MM.1S (cell line): ENCODE measurements around the gene EMP3.

ENCODE experiments used
- DNase-seq: peaks from one replicate; pipeline ENCODE4 v3.0.0-alpha.2; 2015
- H2AFZ ChIP-seq: fragments of 300-600 bp; sonication (generic); 2 replicates; pipeline ENCODE4 v1.6.0; 2016; ENCODE audit warnings: antibody characterized with exemption, low read length
- H3F3A ChIP-seq: fragments of 300-600 bp; sonication (generic); 2 replicates; pipeline ENCODE4 v1.6.1; 2016; ENCODE audit warnings: mild to moderate bottlenecking, antibody characterized with exemption, low read length, moderate library complexity, mixed read lengths; ENCODE audit not compliant: insufficient read depth
- H3K27ac ChIP-seq: fragments of 300-600 bp; sonication (generic); 2 replicates; pipeline ENCODE4 v1.5.1; 2016; ENCODE audit warnings: mild to moderate bottlenecking, low read length
- H3K27me3 ChIP-seq: fragments of 300-600 bp; sonication (generic); replicated peaks from 2 replicates; pipeline ENCODE4 v1.6.0; 2016; ENCODE audit warnings: low read length; ENCODE audit not compliant: insufficient read depth
- H3K36me3 ChIP-seq: fragments of 300-600 bp; sonication (generic); replicated peaks from 2 replicates; pipeline ENCODE4 v1.6.1; 2016; ENCODE audit warnings: mild to moderate bottlenecking, low read length, mixed read lengths; ENCODE audit not compliant: insufficient read depth
- H3K4me1 ChIP-seq: fragments of 300-600 bp; sonication (generic); 2 replicates; pipeline ENCODE4 v1.6.1; 2016; ENCODE audit warnings: low read length, mixed read lengths
- H3K4me2 ChIP-seq: fragments of 300-600 bp; sonication (generic); 2 replicates; pipeline ENCODE4 v1.6.0; 2016; ENCODE audit warnings: low read depth, low read length
- H3K4me3 ChIP-seq: fragments of 300-600 bp; sonication (generic); 2 replicates; pipeline ENCODE4 v1.5.1; 2016; ENCODE audit warnings: low read length, mixed read lengths
- H3K79me2 ChIP-seq: fragments of 300-600 bp; sonication (generic); 2 replicates; pipeline ENCODE4 v1.6.1; 2016; ENCODE audit warnings: mixed run types, low read length, mixed read lengths
- H3K9ac ChIP-seq: fragments of 300-600 bp; sonication (generic); 2 replicates; pipeline ENCODE4 v1.6.1; 2016; ENCODE audit warnings: low read length, mixed read lengths
- H3K9me2 ChIP-seq: fragments of 300-600 bp; sonication (generic); replicated peaks from 2 replicates; pipeline ENCODE4 v1.6.1; 2016; ENCODE audit warnings: mild to moderate bottlenecking, low read length, mixed read lengths; ENCODE audit not compliant: insufficient read depth
- H3K9me3 ChIP-seq: fragments of 300-600 bp; sonication (generic); replicated peaks from 2 replicates; pipeline ENCODE4 v1.6.1; 2016; ENCODE audit warnings: mild to moderate bottlenecking, low read length, mixed read lengths; ENCODE audit not compliant: insufficient read depth
- H4K20me1 ChIP-seq: fragments of 300-600 bp; sonication (generic); 2 replicates; pipeline ENCODE4 v1.6.1; 2016; ENCODE audit warnings: mild to moderate bottlenecking, low read length, moderate library complexity, mixed read lengths; ENCODE audit not compliant: insufficient read depth
- EZH2 ChIP-seq: fragments of 300-600 bp; sonication (generic); optimal IDR thresholded peaks from 2 replicates; pipeline ENCODE3; 2017; ENCODE audit warnings: low read depth, mild to moderate bottlenecking, antibody characterized with exemption, low read length, mixed read lengths
- EZH2phosphoT487 ChIP-seq: fragments of 300-600 bp; sonication (generic); IDR thresholded peaks from 2 replicates; pipeline ENCODE4 v1.6.1; 2018; ENCODE audit warnings: antibody characterized with exemption, low read length
- TF ChIP-seq, protein P1 (sequence below): fragments of 300-600 bp; sonication (generic); IDR thresholded peaks from 2 replicates; pipeline ENCODE4 v1.5.1; 2016; ENCODE audit warnings: antibody characterized with exemption, low read length, mixed read lengths

The EMP3 gene

DNA sequence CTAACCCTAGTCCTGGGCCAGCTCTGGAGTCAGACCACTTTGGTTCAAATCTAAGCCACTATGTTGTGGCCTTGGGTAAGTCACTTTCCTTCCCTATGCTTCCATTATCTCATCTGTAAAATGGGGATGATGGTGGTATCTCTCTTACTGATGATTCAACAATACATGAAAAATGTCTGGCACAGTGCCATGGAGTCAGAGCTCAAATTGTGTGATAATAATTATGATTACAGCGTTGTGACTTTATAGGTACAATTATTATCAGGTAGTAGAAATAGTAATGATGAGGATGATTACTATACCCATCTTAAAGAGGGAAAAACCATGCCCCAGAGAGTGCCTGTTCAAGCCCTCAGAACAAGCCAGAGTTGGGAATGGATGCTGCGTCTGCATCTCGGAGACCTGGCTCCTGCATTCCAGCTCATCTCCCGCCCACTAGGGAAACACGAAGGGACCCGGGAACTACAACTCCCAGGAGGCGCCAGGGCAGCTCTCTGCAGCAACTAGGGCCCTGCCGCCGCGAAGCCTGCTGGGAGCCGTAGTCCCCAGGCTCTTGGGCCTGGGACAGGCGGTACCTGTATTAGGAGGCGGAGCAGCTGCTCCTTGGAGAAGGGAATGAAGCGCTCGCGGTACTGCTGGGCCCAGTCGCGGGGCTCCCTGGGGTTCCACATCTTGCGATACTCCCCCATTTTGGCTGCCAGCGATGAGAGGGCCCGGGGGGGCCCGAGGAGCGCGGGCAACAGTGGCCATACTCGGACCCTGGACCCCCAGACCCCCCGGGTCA is 37.6 kb downstream of the EMP3 start:
- peak overlapping the region; percentile 93 for H3K27ac ChIP-seq

DNA sequence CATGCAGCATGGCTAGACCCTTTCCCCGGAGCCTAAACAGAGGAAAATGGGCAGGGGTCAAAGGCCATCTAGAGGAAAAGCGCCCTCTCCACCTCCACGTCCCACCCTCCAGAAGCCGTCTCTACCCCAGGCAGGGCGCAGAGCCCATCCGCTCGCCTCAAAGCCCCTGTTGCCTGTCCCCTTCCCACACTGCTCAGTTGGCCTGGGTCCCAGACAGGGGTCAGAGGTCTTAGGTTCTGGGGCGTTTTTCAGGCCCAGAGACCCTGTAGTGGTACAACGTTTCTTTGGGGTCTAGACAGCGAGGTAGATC is 38.1 kb downstream of the EMP3 start:
- peak overlapping the region; percentile 93 for H3K27ac ChIP-seq

More for the DNA sequence above, 37.6 kb downstream of the EMP3 start:
- Histone ChIP-seq H3K27me3 (no peaks in the 10 kb centered on the region), H3K79me2 (0 out of 2 replicates have a peak, but pooled peaks cover 7% of the 10 kb centered on the region), H3K36me3 (no peaks in the 10 kb centered on the region), H3K9ac (peak overlapping the region; percentile 92), H4K20me1 (no peaks in the 10 kb centered on the region), H3K9me2 (no peaks in the 10 kb centered on the region), H3K4me3 (peak overlapping the region; percentile 77), H3K4me2 (peak overlapping the region; percentile 97), H3K4me1 (peaks cover 18% of the 10 kb centered on the region), H3K9me3 (no peaks in the 10 kb centered on the region), H3F3A (peaks cover 12% of the 10 kb centered on the region), H2AFZ (peak overlapping the region; percentile 86)
- peak; percentile 94 for DNase-seq
- TF ChIP-seq EZH2phosphoT487 (no peak), EZH2 (no peak)
- TF ChIP-seq, protein P1, sequence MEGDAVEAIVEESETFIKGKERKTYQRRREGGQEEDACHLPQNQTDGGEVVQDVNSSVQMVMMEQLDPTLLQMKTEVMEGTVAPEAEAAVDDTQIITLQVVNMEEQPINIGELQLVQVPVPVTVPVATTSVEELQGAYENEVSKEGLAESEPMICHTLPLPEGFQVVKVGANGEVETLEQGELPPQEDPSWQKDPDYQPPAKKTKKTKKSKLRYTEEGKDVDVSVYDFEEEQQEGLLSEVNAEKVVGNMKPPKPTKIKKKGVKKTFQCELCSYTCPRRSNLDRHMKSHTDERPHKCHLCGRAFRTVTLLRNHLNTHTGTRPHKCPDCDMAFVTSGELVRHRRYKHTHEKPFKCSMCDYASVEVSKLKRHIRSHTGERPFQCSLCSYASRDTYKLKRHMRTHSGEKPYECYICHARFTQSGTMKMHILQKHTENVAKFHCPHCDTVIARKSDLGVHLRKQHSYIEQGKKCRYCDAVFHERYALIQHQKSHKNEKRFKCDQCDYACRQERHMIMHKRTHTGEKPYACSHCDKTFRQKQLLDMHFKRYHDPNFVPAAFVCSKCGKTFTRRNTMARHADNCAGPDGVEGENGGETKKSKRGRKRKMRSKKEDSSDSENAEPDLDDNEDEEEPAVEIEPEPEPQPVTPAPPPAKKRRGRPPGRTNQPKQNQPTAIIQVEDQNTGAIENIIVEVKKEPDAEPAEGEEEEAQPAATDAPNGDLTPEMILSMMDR: no peak

DNA sequence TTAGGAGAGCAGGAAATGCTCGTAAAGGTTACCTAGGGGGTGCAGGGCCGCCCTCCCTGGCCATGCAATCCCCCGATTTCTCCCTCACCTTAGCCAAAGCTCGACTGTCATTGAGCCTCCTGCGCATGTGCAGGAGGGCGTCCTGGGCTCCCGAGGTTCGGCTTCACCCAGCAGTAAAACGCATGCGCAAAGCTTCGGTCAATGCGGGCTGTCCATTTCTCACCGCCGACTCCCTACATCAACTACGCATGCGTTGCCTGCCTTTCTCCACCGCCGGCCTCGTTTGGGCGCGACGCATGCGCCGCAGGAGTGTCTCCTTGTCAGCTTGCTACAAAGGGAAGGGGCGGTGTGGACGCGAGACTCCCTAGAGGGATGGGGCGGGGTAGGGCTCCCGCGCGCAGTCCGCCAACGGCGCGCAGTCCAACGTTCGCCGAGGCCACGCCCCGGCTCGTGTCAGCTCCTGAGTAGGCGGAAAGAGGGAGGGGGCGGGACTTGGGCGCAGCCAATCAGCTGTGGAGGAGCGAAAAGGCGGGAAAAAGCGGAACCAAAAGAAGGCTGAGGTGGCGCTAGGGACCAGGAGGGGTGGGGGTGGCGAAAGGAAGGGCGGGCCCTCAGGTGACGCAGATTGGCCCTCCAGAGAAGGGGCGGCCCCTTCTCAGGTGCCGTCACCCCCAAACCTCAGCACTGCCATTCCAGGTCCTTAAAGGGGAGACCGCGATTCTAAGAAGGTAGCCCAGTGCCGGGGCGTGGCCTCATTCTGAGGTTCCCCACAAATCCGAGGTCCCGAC is 38.7 kb downstream of the EMP3 start, which contains the start of the genes SYNGR4 and TMEM143:
Gene SYNGR4, plus strand, starts transcription at position 558 of the 788 bp plus-strand sequence. CDS start 1,476 bp downstream, outside the sequence.
Gene TMEM143, minus strand, starts transcription at position 131 of the 788 bp plus-strand sequence. Its CDS starts 20 bp downstream, at position 111.
- H3K79me2 ChIP-seq: 0 out of 2 replicates have a peak, but pooled peaks cover 7% of the 10 kb centered on the region
- no peaks in the 10 kb centered on the region for H3K9me3 ChIP-seq
- peaks cover 12% of the 10 kb centered on the region for H3F3A ChIP-seq
- TF ChIP-seq, protein P1: no peak
- TF ChIP-seq EZH2: no peak
- no peak for TF ChIP-seq EZH2phosphoT487
- no peaks in the 10 kb centered on the region for H3K36me3 ChIP-seq
- peak; percentile 100 for DNase-seq
- no peaks in the 10 kb centered on the region for H3K9me2 ChIP-seq
- peak within 1 kb of the TSS; percentile 86 for H2AFZ ChIP-seq
- H3K27ac ChIP-seq: peak within 1 kb of the TSS; percentile 93
- H3K4me2 ChIP-seq: peak within 1 kb of the TSS; percentile 97
- peak within 1 kb of the TSS; percentile 77 for H3K4me3 ChIP-seq
- peaks cover 18% of the 10 kb centered on the region for H3K4me1 ChIP-seq
- H4K20me1 ChIP-seq: no peaks in the 10 kb centered on the region
- H3K9ac ChIP-seq: peak within 1 kb of the TSS; percentile 92
- H3K27me3 ChIP-seq: no peaks in the 10 kb centered on the region

More for the DNA sequence above, 38.1 kb downstream of the EMP3 start:
- Histone ChIP-seq H3K36me3 (no peaks in the 10 kb centered on the region), H3K4me2 (peak overlapping the region; percentile 97), H3K27me3 (no peaks in the 10 kb centered on the region), H3K9me2 (no peaks in the 10 kb centered on the region), H3K79me2 (0 out of 2 replicates have a peak, but pooled peaks cover 7% of the 10 kb centered on the region), H3K9ac (peak overlapping the region; percentile 92), H4K20me1 (no peaks in the 10 kb centered on the region), H3F3A (peaks cover 12% of the 10 kb centered on the region), H3K4me3 (peak overlapping the region; percentile 77), H3K4me1 (peaks cover 18% of the 10 kb centered on the region), H2AFZ (peak overlapping the region; percentile 86), H3K9me3 (no peaks in the 10 kb centered on the region)
- no peak for DNase-seq
- TF ChIP-seq EZH2 (no peak), EZH2phosphoT487 (no peak)
- TF ChIP-seq, protein P1: no peak
